ENCODE measurements around the gene ARHGAP24. TPM values are rescaled to one million over a fixed set of nuclear protein-coding genes. Genes with fewer than 3 reads are reported as not detected.

The ARHGAP24 gene
- total and polyA plus RNA-seq, 2 donors (not counting 1 experiment from before 2014, with no cell fraction given), result 48.4 to 141 TPM

DNA sequence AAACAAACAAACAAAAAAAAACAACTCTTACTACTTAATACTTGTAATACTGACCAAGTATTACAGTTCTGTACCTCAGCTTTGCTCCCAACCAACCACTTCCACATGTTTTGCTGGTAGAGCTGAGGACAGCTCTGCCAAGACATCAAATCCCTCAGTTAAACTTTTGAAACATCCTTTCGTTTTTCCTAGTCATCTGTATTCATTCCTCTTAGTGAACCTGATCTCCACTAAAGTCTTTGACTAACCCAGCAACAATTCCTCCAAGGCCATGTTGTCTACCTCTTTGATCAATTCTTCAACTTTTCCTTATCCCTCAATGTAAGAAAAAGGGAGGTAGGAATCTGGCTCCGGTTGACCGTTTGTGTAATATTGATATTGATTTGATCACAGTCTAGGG is 247.5 kb downstream of the ARHGAP24 start:
- intact Hi-C loops (cut with micrococcal nuclease), result no loop called here
- ChIA-PET CTCF (no interaction called here), POLR2A (no interaction called here)
- ATAC-seq (ENCODE audit: low read depth), result no peak
- Mint-ChIP-seq H3K27ac (peak overlapping the region; percentile 80), H3K4me3 (no peak overlapping the region), H3K9me3 (ENCODE audit: insufficient read depth) (no peaks in the 10 kb centered on the region), H3K27me3 (no peaks in the 10 kb centered on the region), H3K4me1 (peaks cover 31% of the 10 kb centered on the region)
- Histone ChIP-seq H3K4me3 (ENCODE audit: control extremely low read depth in 1 of 5, extremely low read depth in 1 of 5, insufficient read depth in 1 of 5, low read depth in 2 of 5, low read length in 4 of 5) (no peak overlapping the region), H3K36me3 (replicated peaks in 1 of 2; ENCODE audit: control extremely low read depth in 1 of 2, control insufficient read depth in 1 of 2, extremely low read depth in 1 of 2, insufficient read depth in 2 of 2, low read length in 1 of 2) (peaks cover 5 to 26% of the 10 kb centered on the region in 2 experiments), H3K4me2 (replicated peaks; ENCODE audit: low read depth, low read length, poor library complexity, severe bottlenecking) (no peak overlapping the region), H3K4me1 (ENCODE audit: control insufficient read depth in 2 of 2, insufficient read depth in 2 of 2, low read length in 2 of 2) (peaks cover 26 to 27% of the 10 kb centered on the region in 2 donors), H4K20me1 (ENCODE audit: control insufficient read depth, insufficient read depth, low read length, poor library complexity, severe bottlenecking) (no peaks in the 10 kb centered on the region), H3K9ac (ENCODE audit: low read length) (no peak overlapping the region), H3K9me3 (ENCODE audit: control extremely low read depth in 1 of 3, control insufficient read depth in 2 of 3, insufficient read depth in 1 of 3, low read length in 2 of 3) (no peaks in the 10 kb centered on the region), H2AFZ (ENCODE audit: insufficient read depth, low read depth, low read length, poor library complexity, severe bottlenecking) (no peak overlapping the region), H3K27me3 (replicated peaks in 1 of 4; ENCODE audit: control extremely low read depth in 1 of 4, control insufficient read depth in 3 of 4, insufficient read depth in 4 of 4, low read length in 3 of 4) (no peaks in the 10 kb centered on the region), H3K27ac (ENCODE audit: low read length in 2 of 2) (no peak overlapping the region), H3K79me2 (ENCODE audit: control insufficient read depth, insufficient read depth, low read length) (no peaks in the 10 kb centered on the region)
- WGBS (ENCODE audit: insufficient coverage), result 86% methylated on average over 1 of the region's 3 CpGs
- DNase-seq, result no peak
- no peak for TF ChIP-seq EZH2 (IDR thresholded peaks at IDR 0.05; ENCODE audit: borderline replicate concordance, insufficient read depth, low read depth, low read length, poor library complexity, severe bottlenecking)
- TF ChIP-seq, protein P1, sequence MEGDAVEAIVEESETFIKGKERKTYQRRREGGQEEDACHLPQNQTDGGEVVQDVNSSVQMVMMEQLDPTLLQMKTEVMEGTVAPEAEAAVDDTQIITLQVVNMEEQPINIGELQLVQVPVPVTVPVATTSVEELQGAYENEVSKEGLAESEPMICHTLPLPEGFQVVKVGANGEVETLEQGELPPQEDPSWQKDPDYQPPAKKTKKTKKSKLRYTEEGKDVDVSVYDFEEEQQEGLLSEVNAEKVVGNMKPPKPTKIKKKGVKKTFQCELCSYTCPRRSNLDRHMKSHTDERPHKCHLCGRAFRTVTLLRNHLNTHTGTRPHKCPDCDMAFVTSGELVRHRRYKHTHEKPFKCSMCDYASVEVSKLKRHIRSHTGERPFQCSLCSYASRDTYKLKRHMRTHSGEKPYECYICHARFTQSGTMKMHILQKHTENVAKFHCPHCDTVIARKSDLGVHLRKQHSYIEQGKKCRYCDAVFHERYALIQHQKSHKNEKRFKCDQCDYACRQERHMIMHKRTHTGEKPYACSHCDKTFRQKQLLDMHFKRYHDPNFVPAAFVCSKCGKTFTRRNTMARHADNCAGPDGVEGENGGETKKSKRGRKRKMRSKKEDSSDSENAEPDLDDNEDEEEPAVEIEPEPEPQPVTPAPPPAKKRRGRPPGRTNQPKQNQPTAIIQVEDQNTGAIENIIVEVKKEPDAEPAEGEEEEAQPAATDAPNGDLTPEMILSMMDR (IDR thresholded peaks at IDR 0.05), result no peak

DNA sequence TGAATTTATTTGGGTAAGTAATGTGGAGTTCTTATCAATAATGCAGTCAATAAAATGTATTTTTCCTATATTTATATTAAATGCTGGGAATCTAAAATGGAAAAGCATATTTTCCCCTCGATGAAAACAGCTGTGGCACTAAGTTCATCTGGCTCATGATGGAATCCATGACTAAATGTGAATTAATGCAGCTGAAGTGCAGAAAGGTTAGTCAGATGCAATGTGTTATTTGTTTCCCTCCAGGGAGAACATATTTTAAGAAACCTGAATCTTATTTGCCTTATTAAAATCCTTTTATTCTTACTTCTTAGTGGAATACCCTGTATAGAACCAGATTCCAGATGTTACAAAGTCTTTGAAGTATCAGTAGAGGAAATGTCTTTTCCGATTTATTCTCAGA is 247.9 kb downstream of the ARHGAP24 start:
- no peak for DNase-seq
- no peaks in the 10 kb centered on the region for H3K9me3 ChIP-seq (ENCODE audit: control extremely low read depth in 1 of 3, control insufficient read depth in 2 of 3, insufficient read depth in 1 of 3, low read length in 2 of 3)
- no peak for TF ChIP-seq EZH2 (IDR thresholded peaks at IDR 0.05; ENCODE audit: borderline replicate concordance, insufficient read depth, low read depth, low read length, poor library complexity, severe bottlenecking)
- TF ChIP-seq, protein P1 (IDR thresholded peaks at IDR 0.05), result no peak
- H3K4me1 ChIP-seq (ENCODE audit: control insufficient read depth in 2 of 2, insufficient read depth in 2 of 2, low read length in 2 of 2), result peaks cover 24 to 26% of the 10 kb centered on the region in 2 donors
- ChIA-PET CTCF (no interaction called here), POLR2A (no interaction called here)
- peak overlapping the region; percentile 80 for H3K27ac Mint-ChIP-seq
- no CpG with 5 or more reads among the region's 2 CpGs for WGBS (ENCODE audit: insufficient coverage)
- H3K9ac ChIP-seq (ENCODE audit: low read length), result no peak overlapping the region
- H3K4me1 Mint-ChIP-seq, result peaks cover 31% of the 10 kb centered on the region
- no peak overlapping the region for H2AFZ ChIP-seq (ENCODE audit: insufficient read depth, low read depth, low read length, poor library complexity, severe bottlenecking)
- H3K27me3 Mint-ChIP-seq, result no peaks in the 10 kb centered on the region
- ATAC-seq (ENCODE audit: low read depth), result no peak
- H3K27ac ChIP-seq (ENCODE audit: low read length in 2 of 2), result no peak overlapping the region
- no peak overlapping the region for H3K4me2 ChIP-seq (replicated peaks; ENCODE audit: low read depth, low read length, poor library complexity, severe bottlenecking)
- H3K36me3 ChIP-seq (replicated peaks in 1 of 2; ENCODE audit: control extremely low read depth in 1 of 2, control insufficient read depth in 1 of 2, extremely low read depth in 1 of 2, insufficient read depth in 2 of 2, low read length in 1 of 2), result peaks cover 5 to 26% of the 10 kb centered on the region in 2 experiments
- H3K9me3 Mint-ChIP-seq (ENCODE audit: insufficient read depth), result no peaks in the 10 kb centered on the region
- no peaks in the 10 kb centered on the region for H4K20me1 ChIP-seq (ENCODE audit: control insufficient read depth, insufficient read depth, low read length, poor library complexity, severe bottlenecking)
- no peaks in the 10 kb centered on the region for H3K27me3 ChIP-seq (replicated peaks in 1 of 4; ENCODE audit: control extremely low read depth in 1 of 4, control insufficient read depth in 3 of 4, insufficient read depth in 4 of 4, low read length in 3 of 4)
- H3K4me3 ChIP-seq (ENCODE audit: control extremely low read depth in 1 of 5, extremely low read depth in 1 of 5, insufficient read depth in 1 of 5, low read depth in 2 of 5, low read length in 4 of 5), result no peak overlapping the region
- H3K4me3 Mint-ChIP-seq, result no peak overlapping the region
- intact Hi-C loops (cut with micrococcal nuclease), result no loop called here
- no peaks in the 10 kb centered on the region for H3K79me2 ChIP-seq (ENCODE audit: control insufficient read depth, insufficient read depth, low read length)
